H9 (cell line): ENCODE measurements around the gene EIF1B. TPM values are rescaled to one million over a fixed set of nuclear protein-coding genes. Genes with fewer than 3 reads are reported as not detected.

ENCODE experiments used
- DNase-seq: peaks from one replicate; pipeline ENCODE4 v3.0.0-alpha.2; 2017
- H2AFZ ChIP-seq: one replicate; pipeline ENCODE4 v1.6.1; 2013; ENCODE audit warnings: mild to moderate bottlenecking, low read length, control low read depth, moderate library complexity
- H2AK5ac ChIP-seq: 2 replicates; pipeline ENCODE4 v1.6.1; 2013; ENCODE audit warnings: low read length, control low read depth, mixed read lengths; ENCODE audit not compliant: insufficient read length
- H2BK120ac ChIP-seq: one replicate; pipeline ENCODE4 v1.6.1; 2013; ENCODE audit warnings: low read depth, mild to moderate bottlenecking, low read length, control low read depth, inconsistent platforms; ENCODE audit not compliant: poor library complexity, severe bottlenecking
- H2BK12ac ChIP-seq: 2 replicates; pipeline ENCODE4 v1.6.1; 2013; ENCODE audit warnings: low read length, control low read depth, mixed read lengths, low read depth; ENCODE audit not compliant: insufficient read length
- H2BK15ac ChIP-seq: 2 replicates; pipeline ENCODE4 v1.6.1; 2013; ENCODE audit warnings: low read depth, low read length, control low read depth
- H2BK20ac ChIP-seq: one replicate; pipeline ENCODE4 v1.6.1; 2013; ENCODE audit warnings: low read depth, mild to moderate bottlenecking, low read length, control low read depth, inconsistent platforms; ENCODE audit not compliant: poor library complexity, severe bottlenecking
- H2BK5ac ChIP-seq: 2 replicates; pipeline ENCODE4 v1.6.1; 2013; ENCODE audit warnings: low read length, control low read depth, mixed read lengths; ENCODE audit not compliant: insufficient read length
- H3K14ac ChIP-seq: 2 replicates; pipeline ENCODE4 v1.6.1; 2013; ENCODE audit warnings: low read length, control low read depth; ENCODE audit not compliant: insufficient read depth
- H3K18ac ChIP-seq: 2 replicates; pipeline ENCODE4 v1.6.1; 2013; ENCODE audit warnings: low read depth, mild to moderate bottlenecking, mixed read lengths, low read length, control low read depth; ENCODE audit not compliant: insufficient read length
- H3K23ac ChIP-seq: 2 replicates; pipeline ENCODE4 v1.6.1; 2013; ENCODE audit warnings: low read length, control low read depth, mixed read lengths, low read depth; ENCODE audit not compliant: insufficient read length
- H3K23me2 ChIP-seq: 2 replicates; pipeline ENCODE4 v1.6.1; 2013; ENCODE audit warnings: low read depth, mild to moderate bottlenecking, mixed read lengths, low read length, control low read depth; ENCODE audit not compliant: insufficient read length, poor library complexity, severe bottlenecking
- H3K27ac ChIP-seq: 2 replicates; pipeline ENCODE4 v1.5.1; 2013; ENCODE audit warnings: low read length, control low read depth, mixed read lengths, low read depth; ENCODE audit not compliant: insufficient read length
- H3K27me3 ChIP-seq: 2 replicates; pipeline ENCODE4 v1.6.1; 2013; ENCODE audit warnings: low read length, control low read depth, inconsistent platforms; ENCODE audit not compliant: insufficient read depth
- H3K4ac ChIP-seq: 2 replicates; pipeline ENCODE4 v1.6.1; 2013; ENCODE audit warnings: low read depth, mild to moderate bottlenecking, control low read depth, inconsistent platforms, low read length, moderate library complexity
- H3K4me1 ChIP-seq: 2 replicates; pipeline ENCODE4 v1.6.1; 2013; ENCODE audit warnings: low read length, control low read depth, inconsistent platforms; ENCODE audit not compliant: insufficient read depth
- H3K4me2 ChIP-seq: 2 replicates; pipeline ENCODE4 v1.6.1; 2013; ENCODE audit warnings: low read length, control low read depth, mixed read lengths; ENCODE audit not compliant: insufficient read length, insufficient read depth
- H3K56ac ChIP-seq: 2 replicates; pipeline ENCODE4 v1.6.1; 2013; ENCODE audit warnings: low read depth, mild to moderate bottlenecking, mixed read lengths, low read length, control low read depth; ENCODE audit not compliant: insufficient read length
- H3K79me1 ChIP-seq: 2 replicates; pipeline ENCODE4 v1.6.1; 2013; ENCODE audit warnings: low read depth, mild to moderate bottlenecking, moderate library complexity, low read length, control low read depth, inconsistent platforms; ENCODE audit not compliant: insufficient read depth, poor library complexity, severe bottlenecking
- H3K79me2 ChIP-seq: 2 replicates; pipeline ENCODE4 v1.6.1; 2013; ENCODE audit warnings: low read length, control low read depth, inconsistent platforms; ENCODE audit not compliant: insufficient read depth
- H3K9ac ChIP-seq: 2 replicates; pipeline ENCODE4 v1.6.1; 2013; ENCODE audit warnings: low read length, control low read depth, mixed read lengths; ENCODE audit not compliant: insufficient read length; ENCODE audit errors: extremely low read depth
- H3K9me3 ChIP-seq: one replicate; pipeline ENCODE4 v1.6.1; 2013; ENCODE audit warnings: low read depth, low read length, inconsistent platforms; ENCODE audit not compliant: control insufficient read depth
- H3T11ph ChIP-seq: one replicate; pipeline ENCODE4 v1.6.1; 2013; ENCODE audit warnings: mild to moderate bottlenecking, low read length, control low read depth, inconsistent platforms
- H4K20me1 ChIP-seq: one replicate; pipeline ENCODE4 v1.6.1; 2013; ENCODE audit not compliant: control insufficient read depth, insufficient read length, insufficient read depth
- H4K5ac ChIP-seq: 2 replicates; pipeline ENCODE4 v1.6.1; 2013; ENCODE audit warnings: low read depth, mild to moderate bottlenecking, mixed read lengths, low read length, control low read depth; ENCODE audit not compliant: insufficient read length
- H4K8ac ChIP-seq: replicated peaks from 2 replicates; pipeline ENCODE4 v1.6.1; 2013; ENCODE audit warnings: low read length, control low read depth, mixed read lengths, low read depth; ENCODE audit not compliant: insufficient read length
- H4K91ac ChIP-seq: 2 replicates; pipeline ENCODE4 v1.6.1; 2013; ENCODE audit warnings: low read depth, mild to moderate bottlenecking, moderate library complexity, mixed read lengths, low read length, control low read depth; ENCODE audit not compliant: insufficient read length
- H3K27ac Mint-ChIP-seq, 3 experiments: 2 replicates in 2 of 3; 3 replicates in 1 of 3; pipeline ENCODE4 v1.8.0; 2020 to 2021; ENCODE audit warnings: mixed read lengths in 3 of 3, mild to moderate bottlenecking in 1 of 3, moderate library complexity in 1 of 3
- H3K27me3 Mint-ChIP-seq: 2 replicates; pipeline ENCODE4 v1.8.0; 2021; ENCODE audit warnings: low read depth, mild to moderate bottlenecking, moderate library complexity, mixed read lengths
- H3K36me3 Mint-ChIP-seq, 3 experiments: 2 replicates in 2 of 3; 3 replicates in 1 of 3; pipeline ENCODE4 v1.8.0; 2020 to 2021; ENCODE audit warnings: low read depth in 3 of 3, mixed read lengths in 3 of 3; ENCODE audit not compliant: insufficient read depth in 1 of 3
- H3K4me1 Mint-ChIP-seq, 2 experiments: 2 replicates each; pipeline ENCODE4 v1.8.0; 2020; ENCODE audit warnings: mixed read lengths in 2 of 2
- H3K4me3 Mint-ChIP-seq, 2 experiments: 2 replicates in 1 of 2; 3 replicates in 1 of 2; pipeline ENCODE4 v1.8.0; 2020 to 2021; ENCODE audit warnings: mild to moderate bottlenecking in 2 of 2, mixed read lengths in 2 of 2, moderate library complexity in 1 of 2
- H3K9me3 Mint-ChIP-seq, 2 experiments: 2 replicates in 1 of 2; 3 replicates in 1 of 2; pipeline ENCODE4 v1.8.0; 2020; ENCODE audit warnings: mild to moderate bottlenecking in 2 of 2, mixed read lengths in 2 of 2, moderate library complexity in 1 of 2
- WGBS: extraction: QIAGEN DNeasy Blood & Tissue Kit; methylation state at CpG from one replicate; pipeline ENCODE4 v1.1.7; 2013; ENCODE audit warnings: missing lambda C conversion rate, low lambda C conversion rate, mixed read lengths; ENCODE audit not compliant: insufficient read length; ENCODE audit errors: extremely low coverage; 5-methylcytosine and 5-hydroxymethylcytosine counted together
- total RNA-seq: library from RNA; stranded (reverse); gene quantifications from 2 replicates; pipeline ENCODE4 v1.2.1, GENCODE V29; 2021
- TF ChIP-seq, protein P1 (sequence below): fragments of 200-600 bp; sonication (generic); conservative IDR thresholded peaks from 3 replicates; pipeline ENCODE4 v1.8.0; 2021; ENCODE audit warnings: antibody characterized with exemption, mild to moderate bottlenecking

The EIF1B gene
- total RNA-seq, 1 experiment from 2014 or later = 133 TPM

DNA sequence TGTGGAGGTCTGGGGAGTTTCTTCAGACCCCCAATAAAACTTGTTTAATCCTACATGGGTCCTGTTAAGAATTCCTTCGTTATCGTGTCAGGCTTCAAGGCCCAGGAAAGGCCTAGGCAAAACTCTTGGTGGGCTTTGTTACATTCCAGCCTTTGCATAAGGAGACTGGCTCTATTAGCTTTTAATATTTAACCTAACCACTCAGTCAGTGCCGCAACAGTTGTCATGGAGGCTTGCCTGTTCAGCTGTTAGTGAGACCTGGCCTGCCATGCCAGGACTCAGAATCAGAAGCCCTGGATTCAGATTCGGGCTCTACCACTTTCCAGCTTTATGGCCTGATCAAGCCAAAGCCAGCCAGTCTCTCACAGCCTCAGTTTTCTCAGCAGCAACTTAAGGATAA lies 19.6 kb downstream of the EIF1B start:
- Histone ChIP-seq H3K9ac (no peak overlapping the region), H3K79me2 (no peaks in the 10 kb centered on the region), H3K27ac (no peak overlapping the region), H4K20me1 (no peaks in the 10 kb centered on the region), H3K4me2 (no peak overlapping the region), H3K18ac (no peak overlapping the region), H3T11ph (no peak overlapping the region), H4K8ac (no peak overlapping the region), H4K91ac (no peak overlapping the region), H3K4me1 (0 out of 2 replicates have a peak, but pooled peaks cover 4% of the 10 kb centered on the region), H3K23ac (no peak overlapping the region), H3K23me2 (no peaks in the 10 kb centered on the region), H2BK12ac (no peak overlapping the region), H2BK15ac (no peak overlapping the region; the same call in 1 of the 2 replicates), H3K9me3 (no peaks in the 10 kb centered on the region), H3K4ac (no peak overlapping the region), H3K14ac (no peak overlapping the region), H2AK5ac (no peak overlapping the region), H3K56ac (no peak overlapping the region), H2BK120ac (no peak overlapping the region), H2BK5ac (no peak overlapping the region), H3K79me1 (no peaks in the 10 kb centered on the region), H4K5ac (no peak overlapping the region), H3K27me3 (no peaks in the 10 kb centered on the region), H2BK20ac (no peak overlapping the region), H2AFZ (no peak overlapping the region)
- H3K27me3 Mint-ChIP-seq = no peaks in the 10 kb centered on the region
- H3K4me3 Mint-ChIP-seq = no peak overlapping the region
- no peak for DNase-seq
- TF ChIP-seq, protein P1, sequence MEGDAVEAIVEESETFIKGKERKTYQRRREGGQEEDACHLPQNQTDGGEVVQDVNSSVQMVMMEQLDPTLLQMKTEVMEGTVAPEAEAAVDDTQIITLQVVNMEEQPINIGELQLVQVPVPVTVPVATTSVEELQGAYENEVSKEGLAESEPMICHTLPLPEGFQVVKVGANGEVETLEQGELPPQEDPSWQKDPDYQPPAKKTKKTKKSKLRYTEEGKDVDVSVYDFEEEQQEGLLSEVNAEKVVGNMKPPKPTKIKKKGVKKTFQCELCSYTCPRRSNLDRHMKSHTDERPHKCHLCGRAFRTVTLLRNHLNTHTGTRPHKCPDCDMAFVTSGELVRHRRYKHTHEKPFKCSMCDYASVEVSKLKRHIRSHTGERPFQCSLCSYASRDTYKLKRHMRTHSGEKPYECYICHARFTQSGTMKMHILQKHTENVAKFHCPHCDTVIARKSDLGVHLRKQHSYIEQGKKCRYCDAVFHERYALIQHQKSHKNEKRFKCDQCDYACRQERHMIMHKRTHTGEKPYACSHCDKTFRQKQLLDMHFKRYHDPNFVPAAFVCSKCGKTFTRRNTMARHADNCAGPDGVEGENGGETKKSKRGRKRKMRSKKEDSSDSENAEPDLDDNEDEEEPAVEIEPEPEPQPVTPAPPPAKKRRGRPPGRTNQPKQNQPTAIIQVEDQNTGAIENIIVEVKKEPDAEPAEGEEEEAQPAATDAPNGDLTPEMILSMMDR = no peak
- peaks cover 35 to 38% of the 10 kb centered on the region in 2 experiments for H3K4me1 Mint-ChIP-seq
- no peaks in the 10 kb centered on the region for H3K36me3 Mint-ChIP-seq
- H3K9me3 Mint-ChIP-seq = 0 out of 5 replicates have a peak, but pooled peaks cover 0 to 1% of the 10 kb centered on the region in 2 experiments
- peak overlapping the region in 1 of 3 experiments; percentile 59; a peak in 1 of 7 replicates for H3K27ac Mint-ChIP-seq
- WGBS = no CpG with 5 or more reads among the region's 4 CpGs
